ENCODE measurements around the gene RFX5.

DNA sequence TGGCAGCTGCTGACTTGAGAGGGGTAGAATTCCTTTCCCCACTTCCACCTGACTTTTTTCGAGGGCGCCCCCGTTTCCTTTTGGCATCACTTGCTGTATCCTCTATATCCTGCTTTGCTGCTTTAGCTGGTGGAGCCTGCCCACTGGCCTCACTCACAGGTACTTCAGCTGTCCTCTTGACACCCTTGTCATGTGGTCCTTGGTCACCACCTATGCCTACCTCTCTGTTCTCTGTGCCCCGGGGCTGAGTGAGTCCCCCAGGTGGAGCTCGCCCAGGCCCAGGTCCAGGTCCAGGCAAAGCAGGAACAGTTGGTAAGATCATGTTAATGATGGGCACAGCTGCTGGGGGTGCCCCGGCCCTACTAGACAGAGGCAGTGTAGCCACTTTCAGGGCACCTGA, 4.5 kb downstream of the RFX5 start:
- TF ChIP-seq, protein P1, sequence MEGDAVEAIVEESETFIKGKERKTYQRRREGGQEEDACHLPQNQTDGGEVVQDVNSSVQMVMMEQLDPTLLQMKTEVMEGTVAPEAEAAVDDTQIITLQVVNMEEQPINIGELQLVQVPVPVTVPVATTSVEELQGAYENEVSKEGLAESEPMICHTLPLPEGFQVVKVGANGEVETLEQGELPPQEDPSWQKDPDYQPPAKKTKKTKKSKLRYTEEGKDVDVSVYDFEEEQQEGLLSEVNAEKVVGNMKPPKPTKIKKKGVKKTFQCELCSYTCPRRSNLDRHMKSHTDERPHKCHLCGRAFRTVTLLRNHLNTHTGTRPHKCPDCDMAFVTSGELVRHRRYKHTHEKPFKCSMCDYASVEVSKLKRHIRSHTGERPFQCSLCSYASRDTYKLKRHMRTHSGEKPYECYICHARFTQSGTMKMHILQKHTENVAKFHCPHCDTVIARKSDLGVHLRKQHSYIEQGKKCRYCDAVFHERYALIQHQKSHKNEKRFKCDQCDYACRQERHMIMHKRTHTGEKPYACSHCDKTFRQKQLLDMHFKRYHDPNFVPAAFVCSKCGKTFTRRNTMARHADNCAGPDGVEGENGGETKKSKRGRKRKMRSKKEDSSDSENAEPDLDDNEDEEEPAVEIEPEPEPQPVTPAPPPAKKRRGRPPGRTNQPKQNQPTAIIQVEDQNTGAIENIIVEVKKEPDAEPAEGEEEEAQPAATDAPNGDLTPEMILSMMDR (IDR thresholded peaks at IDR 0.05): no peak
- TF ChIP-seq POLR2A (IDR thresholded peaks at IDR 0.05): no peak
